GM21390 (cell line): ENCODE results near the gene TAS2R38.
"Not testable (repeated sequence)": the region's sequence is repeated elsewhere in the genome, so short reads cannot be mapped to it uniquely, and the experiment has no call there.

Source experiments
- ATAC-seq: cut with Tn5 transposase; IDR thresholded peaks from one replicate; pipeline ENCODE4 v1.9.1; 2021; ENCODE audit not compliant: unreplicated experiment

TAS2R38 gene

GRCh38 chr7:141973673-141974072, at the start of gene TAS2R38:
TAS2R38 (minus strand) TSS chr7:141973773; CDS start chr7:141973689, 84 bp downstream.
- ATAC-seq = no peak

GRCh38 chr7:142018154-142018553, 44.6 kb upstream of the TAS2R38 start:
- ATAC-seq = no peak

GRCh38 chr7:142017451-142017850, 43.9 kb upstream of the TAS2R38 start:
- ATAC-seq = no peak

- ATAC-seq = no peak
Measured at GRCh38 chr7:142012825-142013511, 39.4 kb upstream of the TAS2R38 start.

GRCh38 chr7:142010952-142011548, 37.5 kb upstream of the TAS2R38 start:
- no peak for ATAC-seq

- ATAC-seq = no peak
Measured at GRCh38 chr7:142009187-142009586, 35.6 kb upstream of the TAS2R38 start.

- ATAC-seq = no peak
Measured at GRCh38 chr7:142006577-142006976, 33.0 kb upstream of the TAS2R38 start.

GRCh38 chr7:142002179-142002578, 28.6 kb upstream of the TAS2R38 start:
- no peak for ATAC-seq

GRCh38 chr7:142001163-142001874, 27.7 kb upstream of the TAS2R38 start:
- no peak for ATAC-seq

- ATAC-seq = no peak
Measured at GRCh38 chr7:142000244-142000643, 26.7 kb upstream of the TAS2R38 start.

- ATAC-seq = no peak
Measured at GRCh38 chr7:141999058-141999623, 25.6 kb upstream of the TAS2R38 start.

GRCh38 chr7:141993354-141993753, 19.8 kb upstream of the TAS2R38 start:
- ATAC-seq = no peak

- ATAC-seq = no peak
Measured at GRCh38 chr7:141992688-141993087, 19.1 kb upstream of the TAS2R38 start.

- ATAC-seq = no peak
Measured at GRCh38 chr7:141992156-141992555, 18.6 kb upstream of the TAS2R38 start.

GRCh38 chr7:141991140-141991539, 17.6 kb upstream of the TAS2R38 start:
- no peak for ATAC-seq

- no peak for ATAC-seq
Measured at GRCh38 chr7:141990011-141990725, 16.6 kb upstream of the TAS2R38 start.

GRCh38 chr7:141987803-141988202, 14.2 kb upstream of the TAS2R38 start:
- not testable (repeated sequence) for ATAC-seq

GRCh38 chr7:141986923-141987322, 13.3 kb upstream of the TAS2R38 start:
- no peak for ATAC-seq

GRCh38 chr7:141985926-141986325, 12.4 kb upstream of the TAS2R38 start:
- not testable (repeated sequence) for ATAC-seq

- no peak for ATAC-seq
Measured at GRCh38 chr7:141979568-141979967, 6.0 kb upstream of the TAS2R38 start.

- no peak for ATAC-seq
Measured at GRCh38 chr7:141978351-141978750, 4.8 kb upstream of the TAS2R38 start.
